HFF-Myc (cell line): Measurements from ENCODE around the gene MYO19.

Experiments used
- DNase-seq: peaks from one replicate; pipeline ENCODE4 v3.0.0-alpha.2; 2011; ENCODE audit warnings: low read depth; ENCODE audit errors: extremely low read depth
- H3K4me3 ChIP-seq: replicated peaks from 2 replicates; pipeline ENCODE4 v1.5.1; 2011; ENCODE audit warnings: low read depth, mild to moderate bottlenecking, control low read depth, low read length
- CTCF ChIP-seq: IDR thresholded peaks from 2 replicates; pipeline ENCODE4 v1.5.1; 2012; ENCODE audit warnings: mild to moderate bottlenecking, low read depth, low read length, control low read depth; ENCODE audit errors: missing control alignments

The MYO19 gene

GRCh38 chr17:36553459-36553858 lies 18.8 kb upstream of the MYO19 start:
- H3K4me3 ChIP-seq = no peak overlapping the region
- no peak for TF ChIP-seq CTCF
- no peak for DNase-seq

GRCh38 chr17:36550491-36551417 lies 16.1 kb upstream of the MYO19 start:
- no peak overlapping the region for H3K4me3 ChIP-seq
- no peak for TF ChIP-seq CTCF
- DNase-seq = no peak

GRCh38 chr17:36547776-36548175 lies 13.1 kb upstream of the MYO19 start:
- no peak for DNase-seq
- peak overlapping the region; percentile 69 for H3K4me3 ChIP-seq
- no peak for TF ChIP-seq CTCF

GRCh38 chr17:36546418-36547093 lies 11.9 kb upstream of the MYO19 start:
- DNase-seq = no peak
- no peak for TF ChIP-seq CTCF
- peak overlapping the region; percentile 69 for H3K4me3 ChIP-seq

- DNase-seq = peak; percentile 80
- H3K4me3 ChIP-seq = peak overlapping the region; percentile 69
- no peak for TF ChIP-seq CTCF
These were observed 11.1 kb upstream of the MYO19 start for GRCh38 chr17:36545465-36546417.

GRCh38 chr17:36545077-36545464 lies 10.4 kb upstream of the MYO19 start:
- peak overlapping the region; percentile 69 for H3K4me3 ChIP-seq
- no peak for DNase-seq
- no peak for TF ChIP-seq CTCF
